Fibroblast of skin of left quadriceps (primary cell): ENCODE measurements around the gene TTC23.
"Not testable (repeated sequence)": the region's sequence is repeated elsewhere in the genome, so short reads cannot be mapped to it uniquely, and the experiment has no call there.

ENCODE experiments used
- DNase-seq, 2 experiments: peaks; one replicate each; pipeline ENCODE4 v3.0.0-alpha.2; 2013; ENCODE audit warnings: low read depth in 2 of 2

TTC23 gene

GRCh38 chr15:99197856-99198255 lies 51.5 kb downstream of the TTC23 start:
- DNase-seq = no peak

DNA sequence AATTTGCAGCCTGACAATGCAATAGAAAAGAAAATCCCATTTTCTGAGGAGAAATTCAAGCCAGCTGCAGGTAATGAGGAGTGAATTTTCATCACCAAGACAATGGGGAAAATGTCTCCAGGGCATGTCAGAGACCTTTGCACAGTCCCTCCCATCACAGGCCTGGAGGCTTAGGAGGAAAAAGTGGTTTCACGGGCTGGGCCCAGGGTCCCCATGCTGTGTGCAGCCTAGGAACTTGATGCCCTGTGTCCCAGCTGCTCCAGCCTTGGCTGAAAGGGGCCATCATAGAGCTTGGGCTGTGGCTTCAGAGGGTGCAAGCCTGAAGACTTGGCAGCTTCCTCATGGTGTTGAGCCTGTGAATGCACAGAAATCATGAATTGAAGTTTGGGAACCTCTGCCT lies 57.2 kb downstream of the TTC23 start:
- DNase-seq = not testable (repeated sequence)

- peak; percentile 23 to 24 for DNase-seq
Observed at GRCh38 chr15:99187936-99188335, 61.4 kb downstream of the TTC23 start.

DNA sequence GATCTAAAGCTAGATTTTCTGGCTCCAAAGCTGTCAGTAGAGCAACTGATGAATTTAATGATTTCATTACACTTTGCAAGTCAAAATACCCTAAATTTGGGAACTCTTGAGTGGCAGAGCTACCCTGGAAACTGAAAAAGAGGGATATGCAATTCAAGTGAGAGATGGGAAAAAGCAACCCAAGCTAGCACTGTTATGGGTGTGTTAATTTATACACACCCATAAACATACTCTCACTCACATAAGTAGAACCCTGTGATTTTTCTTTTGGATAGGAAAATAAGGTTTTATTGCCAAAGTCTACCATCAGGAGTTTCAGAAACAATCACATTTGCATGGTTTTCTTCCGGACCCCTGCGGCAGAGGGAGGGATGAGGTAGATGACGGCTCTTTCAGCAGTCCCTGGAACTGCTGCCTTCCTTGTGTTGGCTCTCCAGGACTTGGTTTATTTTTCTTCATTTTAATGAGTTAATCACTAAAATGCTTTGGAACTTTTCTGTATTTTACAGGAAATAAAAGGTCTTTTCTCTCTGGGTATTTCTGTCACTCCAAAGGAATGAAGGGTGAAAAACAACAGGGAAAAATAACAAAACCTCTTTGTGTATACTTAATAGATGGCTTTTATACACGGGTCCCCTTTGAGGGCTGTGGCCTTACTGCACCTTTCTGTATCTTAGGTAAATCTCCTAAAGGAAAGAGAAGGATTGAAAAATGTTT lies 63.8 kb downstream of the TTC23 start:
- DNase-seq = no peak

DNA sequence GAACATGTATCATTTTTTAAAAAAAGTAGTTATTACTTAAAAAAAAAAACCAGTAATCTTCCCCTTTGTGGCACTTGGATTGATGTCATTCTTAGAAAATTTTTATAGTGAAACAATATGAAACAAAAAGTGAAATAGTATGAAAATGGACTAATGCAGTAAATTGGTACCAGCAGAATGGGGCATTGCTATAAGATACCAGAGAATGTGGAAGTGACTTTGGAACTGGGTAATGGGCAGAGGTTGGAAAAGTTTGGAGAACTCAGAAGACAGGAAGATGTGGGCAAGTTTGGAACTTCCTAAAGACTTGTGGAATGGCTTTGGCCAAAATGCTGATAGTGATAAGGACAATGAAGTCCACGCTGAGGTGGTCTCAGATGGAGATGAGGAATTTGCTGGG lies 66.6 kb downstream of the TTC23 start:
- no peak for DNase-seq

DNA sequence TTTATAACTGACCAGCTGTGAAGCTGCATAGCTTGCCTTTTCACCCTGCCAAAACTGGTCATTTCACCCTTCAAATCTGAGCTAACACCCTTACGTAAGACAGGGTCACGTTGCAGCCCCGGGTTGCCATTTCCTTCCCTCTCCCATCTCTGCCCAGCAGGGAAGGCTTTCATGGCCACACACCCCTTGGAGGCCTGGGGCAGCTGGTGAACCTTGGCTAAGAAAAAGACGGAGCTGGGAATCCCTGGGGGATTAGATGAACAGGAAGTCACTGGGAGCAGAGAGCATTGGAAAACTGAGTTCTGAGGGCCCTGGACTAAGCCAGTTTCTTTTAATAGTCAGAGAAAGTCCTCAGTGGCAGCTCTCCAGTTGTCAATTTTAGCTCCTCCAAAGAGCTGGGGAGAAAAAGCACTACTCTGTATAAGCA lies 67.8 kb downstream of the TTC23 start:
- no peak for DNase-seq

- DNase-seq = no peak
Observed at GRCh38 chr15:99180964-99181306, 68.4 kb downstream of the TTC23 start.

DNA sequence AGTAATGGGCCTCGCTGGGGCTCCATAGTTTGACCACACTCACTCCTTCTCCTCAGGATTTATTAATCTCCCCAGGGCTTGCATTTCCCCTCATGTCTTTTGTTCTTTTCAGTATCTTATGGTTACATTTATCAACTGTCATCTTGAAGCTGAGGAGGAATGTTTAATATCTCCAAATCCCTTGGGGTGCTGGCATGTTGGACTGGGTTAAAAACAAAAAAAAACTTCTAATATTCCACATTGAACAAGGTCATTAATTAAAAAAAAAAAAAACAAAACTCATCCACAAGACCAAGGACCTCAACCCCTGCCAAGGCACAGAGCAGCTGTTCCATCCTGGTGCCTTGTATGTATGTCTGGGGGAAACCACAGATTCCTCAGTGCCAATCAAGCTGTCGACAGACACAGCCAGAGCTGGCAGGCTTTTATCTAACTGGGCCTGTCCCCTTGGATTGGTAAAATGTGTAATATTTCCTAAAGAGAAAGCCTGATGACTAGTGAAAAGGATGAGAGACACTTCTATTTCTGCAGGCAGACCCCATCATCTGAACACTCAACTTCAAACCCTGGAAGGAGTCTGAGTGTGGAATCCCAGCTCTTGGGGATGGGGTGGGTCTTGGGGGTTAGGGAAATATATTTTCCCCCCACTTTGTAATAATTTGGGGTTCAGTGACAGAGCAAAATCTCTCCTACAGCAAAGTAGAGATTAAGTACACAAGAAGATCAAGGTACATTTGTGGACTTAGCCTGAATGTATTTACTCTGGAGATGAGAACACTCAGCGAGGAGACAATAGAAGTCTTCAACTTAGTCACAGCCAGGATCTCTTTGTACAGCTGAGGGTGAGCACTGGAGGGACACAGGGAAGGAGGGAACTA lies 69.1 kb downstream of the TTC23 start:
- DNase-seq = no peak

GRCh38 chr15:99177679-99178078 lies 71.7 kb downstream of the TTC23 start:
- DNase-seq = no peak

GRCh38 chr15:99176757-99177156 lies 72.6 kb downstream of the TTC23 start:
- DNase-seq = no peak

GRCh38 chr15:99174567-99175395 lies 74.6 kb downstream of the TTC23 start:
- DNase-seq = no peak

DNA sequence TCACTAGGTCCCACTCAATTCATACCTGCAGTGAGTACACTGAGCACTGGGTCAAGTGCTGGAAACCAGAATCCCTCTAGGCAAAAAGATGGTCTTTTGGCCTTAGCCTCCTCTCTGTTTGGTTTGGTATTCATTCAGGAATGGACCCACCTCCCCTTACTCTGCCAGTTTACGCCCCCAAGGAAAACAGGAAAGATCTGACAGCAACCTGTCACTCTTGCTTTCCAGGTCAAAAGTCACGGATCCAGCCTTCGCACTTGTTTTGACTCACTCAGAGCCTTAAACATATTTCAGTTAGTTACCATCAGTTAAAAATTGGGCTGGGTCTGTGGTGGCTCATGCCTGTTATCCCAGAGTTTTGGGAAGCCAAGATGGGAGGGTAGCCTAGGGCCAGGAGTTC lies 76.4 kb downstream of the TTC23 start:
- DNase-seq = no peak

DNA sequence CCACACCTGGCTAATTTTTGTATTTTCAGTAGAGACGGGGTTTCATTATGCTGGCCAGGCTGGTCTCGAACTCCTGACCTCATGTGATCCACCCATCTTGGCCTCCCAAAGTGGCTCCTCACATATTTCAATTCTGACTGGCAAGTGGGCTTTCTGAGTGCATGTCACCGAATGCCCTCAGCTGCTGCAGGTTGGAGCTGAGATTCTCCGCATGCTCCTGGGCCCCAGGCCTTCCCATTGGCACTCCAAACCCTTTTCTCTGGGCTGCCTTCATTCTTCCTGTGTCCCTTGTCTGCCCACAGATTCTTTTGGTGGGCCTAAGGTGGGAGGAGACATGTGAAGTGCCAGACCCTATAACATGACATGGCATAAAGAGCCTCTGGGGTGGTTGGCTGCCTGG lies 77.2 kb downstream of the TTC23 start:
- DNase-seq = no peak

- no peak for DNase-seq
Observed at GRCh38 chr15:99170476-99171065, 78.8 kb downstream of the TTC23 start.

DNA sequence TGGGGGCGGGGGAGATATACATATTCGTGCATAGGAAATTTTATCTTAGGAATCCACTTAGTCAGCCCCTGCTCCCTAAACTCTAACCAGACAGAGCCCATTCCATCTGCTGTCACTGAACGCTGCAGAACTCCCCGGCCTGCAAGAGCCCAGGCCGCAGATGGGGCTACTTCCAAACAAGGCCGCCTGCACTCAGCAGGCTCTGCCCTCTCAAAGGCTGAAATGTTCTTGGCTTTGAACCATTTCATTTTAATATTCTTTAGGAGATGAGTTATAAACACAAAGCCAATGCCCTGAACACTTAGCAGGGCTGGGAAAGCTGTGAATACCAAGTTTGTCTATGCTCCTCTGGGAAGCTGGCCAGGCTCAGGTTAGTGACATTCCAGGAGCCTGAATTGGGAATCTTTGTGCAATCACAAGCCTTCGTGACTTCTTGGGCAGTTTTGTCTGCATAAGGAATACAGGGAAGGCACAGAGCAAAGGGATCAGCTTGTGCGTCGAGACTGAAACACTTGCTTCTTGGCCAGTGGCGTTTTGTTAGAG lies 79.5 kb downstream of the TTC23 start:
- DNase-seq = peak; percentile 46 to 47

- no peak for DNase-seq
Observed at GRCh38 chr15:99168601-99169580, 80.5 kb downstream of the TTC23 start.

DNA sequence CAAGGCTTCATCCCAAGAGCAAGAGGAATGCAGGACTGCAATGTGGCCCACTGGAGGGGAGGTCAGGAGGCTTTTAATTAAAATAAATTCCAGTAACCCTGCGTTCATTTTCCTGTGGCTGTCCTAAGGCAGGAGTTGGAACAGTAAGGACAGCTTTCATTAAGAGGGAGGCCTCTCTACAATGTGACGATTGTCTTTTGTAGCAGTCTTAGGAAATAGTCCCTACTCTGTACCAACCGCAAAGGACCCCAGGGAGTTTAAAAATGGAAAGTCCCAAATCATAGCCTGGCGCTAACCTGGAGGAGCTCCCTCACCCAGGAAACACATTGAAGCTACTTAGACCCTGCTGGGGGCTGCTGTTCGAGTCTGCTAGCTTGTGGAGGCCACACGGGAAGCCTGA lies 81.7 kb downstream of the TTC23 start:
- DNase-seq = no peak

- DNase-seq = no peak
Observed at GRCh38 chr15:99167201-99167600, 82.2 kb downstream of the TTC23 start.

DNA sequence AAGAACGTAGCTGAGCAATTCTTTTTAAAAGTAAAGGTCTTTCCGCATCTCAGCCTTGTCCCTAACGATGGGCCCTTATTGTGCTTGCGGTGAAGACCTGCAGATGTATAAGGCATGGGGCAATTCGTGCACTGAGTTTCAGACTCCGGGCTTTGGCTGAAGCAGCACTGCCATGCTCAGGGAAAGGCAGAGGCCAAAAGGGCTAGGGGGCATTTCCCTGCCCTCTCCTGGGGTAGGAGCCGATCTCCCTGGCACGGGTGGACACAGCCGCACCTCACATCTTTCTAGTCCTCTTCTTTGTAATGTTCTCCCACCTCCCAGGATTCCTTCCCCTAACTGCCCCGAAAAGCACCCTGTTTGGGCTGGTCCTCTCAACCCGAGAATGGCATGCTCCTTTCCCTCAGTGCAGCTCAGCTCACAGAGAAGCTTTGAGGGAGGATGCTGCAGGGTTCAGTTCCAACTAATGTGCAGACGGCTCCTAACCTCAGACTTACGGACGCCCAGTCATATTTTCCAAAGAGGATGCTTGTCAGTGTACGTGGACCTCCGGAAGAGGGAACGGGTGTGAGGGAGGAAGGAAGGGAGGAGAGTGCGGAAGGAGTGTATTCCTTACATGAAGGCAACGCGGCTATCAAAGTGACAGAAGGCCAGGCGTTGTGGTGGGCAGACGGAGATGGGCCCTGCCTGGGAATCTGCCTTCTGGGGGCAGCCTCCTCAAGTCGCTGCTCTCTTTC lies 83.3 kb downstream of the TTC23 start:
- no peak for DNase-seq
